Neural progenitor cell (in vitro differentiated cells): ENCODE measurements around the gene SERPINH1.

Source experiments
- EZH2 ChIP-seq: fragments of 200-600 bp; sonication (generic); IDR thresholded peaks from 2 replicates; pipeline ENCODE4 v1.6.1; 2017; ENCODE audit warnings: antibody characterized with exemption, mild to moderate bottlenecking, moderate library complexity
- EZH2phosphoT487 ChIP-seq: fragments of 200-600 bp; sonication (generic); IDR thresholded peaks from 2 replicates; pipeline ENCODE4 v1.6.1; 2017; ENCODE audit warnings: antibody characterized with exemption
- TF ChIP-seq, protein P1 (sequence below): fragments of 200-600 bp; sonication (generic); IDR thresholded peaks from 2 replicates; pipeline ENCODE4 v1.5.1; 2017; ENCODE audit warnings: antibody characterized with exemption, mild to moderate bottlenecking

GRCh38 chr11:75596914-75597313 lies 34.9 kb downstream of the SERPINH1 start:
- no peak for TF ChIP-seq EZH2
- TF ChIP-seq, protein P1, sequence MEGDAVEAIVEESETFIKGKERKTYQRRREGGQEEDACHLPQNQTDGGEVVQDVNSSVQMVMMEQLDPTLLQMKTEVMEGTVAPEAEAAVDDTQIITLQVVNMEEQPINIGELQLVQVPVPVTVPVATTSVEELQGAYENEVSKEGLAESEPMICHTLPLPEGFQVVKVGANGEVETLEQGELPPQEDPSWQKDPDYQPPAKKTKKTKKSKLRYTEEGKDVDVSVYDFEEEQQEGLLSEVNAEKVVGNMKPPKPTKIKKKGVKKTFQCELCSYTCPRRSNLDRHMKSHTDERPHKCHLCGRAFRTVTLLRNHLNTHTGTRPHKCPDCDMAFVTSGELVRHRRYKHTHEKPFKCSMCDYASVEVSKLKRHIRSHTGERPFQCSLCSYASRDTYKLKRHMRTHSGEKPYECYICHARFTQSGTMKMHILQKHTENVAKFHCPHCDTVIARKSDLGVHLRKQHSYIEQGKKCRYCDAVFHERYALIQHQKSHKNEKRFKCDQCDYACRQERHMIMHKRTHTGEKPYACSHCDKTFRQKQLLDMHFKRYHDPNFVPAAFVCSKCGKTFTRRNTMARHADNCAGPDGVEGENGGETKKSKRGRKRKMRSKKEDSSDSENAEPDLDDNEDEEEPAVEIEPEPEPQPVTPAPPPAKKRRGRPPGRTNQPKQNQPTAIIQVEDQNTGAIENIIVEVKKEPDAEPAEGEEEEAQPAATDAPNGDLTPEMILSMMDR: no peak
- TF ChIP-seq EZH2phosphoT487: no peak
